GM12878 (cell line): ENCODE measurements around the gene SHANK3. TPM values are rescaled to one million over a fixed set of nuclear protein-coding genes. Genes with fewer than 3 reads are reported as not detected.

ENCODE experiments used
- CBX3 ChIP-seq: fragments of 200-600 bp; sonication (generic); IDR thresholded peaks from 2 replicates; pipeline ENCODE4 v1.6.1; 2016; ENCODE audit warnings: low read depth, borderline replicate concordance
- ETV6 ChIP-seq, 2 experiments: fragments of 450-650 bp in 1 of 2; IDR thresholded peaks in 1 of 2; conservative IDR thresholded peaks in 1 of 2; 2 replicates each; pipeline ENCODE4 v1.6.1; 2014; ENCODE audit warnings: antibody characterized with exemption in 1 of 2, borderline replicate concordance in 1 of 2, low read depth in 1 of 2, mild to moderate bottlenecking in 1 of 2, moderate library complexity in 1 of 2
- HDAC2 ChIP-seq: fragments of 200-600 bp; sonication (generic); IDR thresholded peaks from 2 replicates; pipeline ENCODE4 v1.6.1; 2017
- HDAC6 ChIP-seq: fragments of 200-600 bp; sonication (generic); IDR thresholded peaks from one replicate; pipeline ENCODE4 v1.8.0; 2017; ENCODE audit warnings: antibody characterized with exemption; ENCODE audit not compliant: unreplicated experiment
- HDGF ChIP-seq: fragments of 450-650 bp; IDR thresholded peaks from 2 replicates; pipeline ENCODE4 v1.6.1; 2016; ENCODE audit warnings: antibody characterized with exemption
- PAX5 ChIP-seq: IDR thresholded peaks from 2 replicates; pipeline ENCODE4 v1.6.1; 2011; ENCODE audit warnings: low read depth, low read length, borderline replicate concordance
- POU2F2 ChIP-seq: IDR thresholded peaks from 3 replicates; pipeline ENCODE4 v1.6.1; 2011; ENCODE audit warnings: low read depth, mild to moderate bottlenecking, low read length, borderline replicate concordance
- RB1 ChIP-seq: fragments of 450-650 bp; formaldehyde crosslinking; IDR thresholded peaks from 2 replicates; pipeline ENCODE4 v1.6.1; 2017; ENCODE audit warnings: mild to moderate bottlenecking, borderline replicate concordance
- SMC3 ChIP-seq: IDR thresholded peaks from 2 replicates; pipeline ENCODE4 v1.6.1; 2011; ENCODE audit warnings: low read length, improper control_type of control experiment, borderline replicate concordance
- SUPT20H ChIP-seq: IDR thresholded peaks from 2 replicates; pipeline ENCODE4 v1.6.1; 2011; ENCODE audit warnings: low read depth, mild to moderate bottlenecking, low read length, moderate library complexity, borderline replicate concordance; ENCODE audit not compliant: control insufficient read depth
- TCF7 ChIP-seq: IDR thresholded peaks from 2 replicates; pipeline ENCODE4 v1.6.1; 2014; ENCODE audit warnings: antibody characterized with exemption, borderline replicate concordance
- ZNF24 ChIP-seq: fragments of 450-650 bp; IDR thresholded peaks from 2 replicates; pipeline ENCODE4 v1.6.1; 2017; ENCODE audit warnings: antibody characterized with exemption, mild to moderate bottlenecking
- polyA plus RNA-seq, 11 experiments: library from polyadenylated mRNA; depleted of rRNA in 4 of 11; unstranded in 6 of 11; stranded (reverse) in 5 of 11; fragments of >200 nt; fragmentation: Nextera tagmentation in 4 of 11; fragmentation: Illumina TruSeq in 1 of 11; extraction: Ambion mirVana in 4 of 11; extraction: Trizol in 1 of 11; gene quantifications; 1 replicate in 1 of 11; 2 replicates in 10 of 11; pipeline versions ENCODE4 v1.2.1 to v1.2.3, GENCODE V29; 2011 to 2016; ENCODE audit warnings: inconsistent platforms in 2 of 11, missing spikeins in 2 of 11, low read depth in 1 of 11
- total RNA-seq, 4 experiments: library from RNA; depleted of rRNA in 3 of 4; stranded (reverse); fragments of >200 nt in 3 of 4; fragmentation: Illumina TruSeq in 1 of 4; extraction: Trizol in 1 of 4; gene quantifications; 2 replicates each; pipeline versions ENCODE4 v1.2.1 to v1.2.3, GENCODE V29; 2013 to 2021
- TF ChIP-seq, protein P1 (sequence below): IDR thresholded peaks from 2 replicates; pipeline ENCODE4 v1.6.1; 2012; ENCODE audit warnings: improper control_type of control experiment, low read depth, low read length; ENCODE audit not compliant: insufficient replicate concordance
- TF ChIP-seq, protein P2 (sequence below): fragments of 450-650 bp; IDR thresholded peaks from 2 replicates; pipeline ENCODE4 v1.6.1; 2017; ENCODE audit warnings: borderline replicate concordance
- TF ChIP-seq, protein P3 (sequence below): IDR thresholded peaks from 2 replicates; pipeline ENCODE4 v1.6.1; 2011; ENCODE audit warnings: low read depth, low read length, improper control_type of control experiment, borderline replicate concordance
- TF ChIP-seq, protein P4 (sequence below): fragments of 150-350 bp; IDR thresholded peaks from 2 replicates; pipeline ENCODE4 v1.6.1; 2016; ENCODE audit warnings: low read depth, low read length

Gene SHANK3
- total and polyA plus RNA-seq, 10 of the 15 experiments (the other 5 are each of a cell fraction or from before 2014, with no cell fraction given) = under 0.01 to 0.10 (median 0.05) TPM; not detected in 6

DNA sequence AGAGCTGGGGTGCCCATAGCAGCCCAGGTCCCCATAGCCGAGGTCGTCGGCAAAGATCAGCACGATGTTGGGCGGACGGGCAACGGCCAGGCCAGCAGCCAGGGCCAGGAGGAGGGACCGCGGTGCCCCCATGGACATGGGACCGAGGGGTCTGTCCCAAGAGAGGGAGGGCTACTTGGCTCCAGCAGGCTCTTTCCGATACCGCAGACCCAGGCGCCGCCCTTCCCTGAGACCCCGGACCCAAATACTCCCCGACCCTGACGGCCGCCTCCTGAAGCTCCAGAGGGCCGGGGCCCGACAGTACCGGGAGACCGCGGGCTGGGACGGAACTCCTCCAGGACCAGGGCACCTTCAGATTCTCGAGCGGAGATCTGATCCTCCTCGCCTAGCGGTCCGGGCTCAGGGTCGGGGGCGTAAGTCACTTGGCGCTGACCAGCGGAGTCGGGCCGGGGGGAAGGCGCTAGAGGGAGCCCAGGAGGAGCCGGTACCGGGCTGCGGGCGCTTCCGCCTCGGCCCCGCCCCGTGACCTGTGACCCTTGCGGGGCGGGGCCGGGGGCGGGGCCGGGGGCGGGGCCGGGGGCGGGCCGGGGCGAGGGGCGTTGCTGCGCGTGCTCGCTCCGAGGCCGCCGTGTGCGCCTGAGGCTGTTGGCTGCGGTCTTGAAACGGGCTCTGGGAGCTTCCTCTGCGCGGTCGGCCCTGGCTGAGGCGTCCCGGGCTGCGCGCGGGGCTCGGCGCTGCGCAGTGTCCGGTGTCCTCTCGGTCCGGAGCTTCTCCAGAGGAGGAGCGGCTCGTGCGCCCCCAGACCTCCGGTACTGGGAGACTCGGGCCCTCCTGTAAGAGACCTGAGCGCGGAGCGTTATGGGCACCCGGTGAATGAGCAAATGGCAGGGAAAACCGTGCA, 44.7 kb upstream of the SHANK3 start, which contains the start of gene ARSA (continued):
- no peak for TF ChIP-seq POU2F2
- TF ChIP-seq, protein P1, sequence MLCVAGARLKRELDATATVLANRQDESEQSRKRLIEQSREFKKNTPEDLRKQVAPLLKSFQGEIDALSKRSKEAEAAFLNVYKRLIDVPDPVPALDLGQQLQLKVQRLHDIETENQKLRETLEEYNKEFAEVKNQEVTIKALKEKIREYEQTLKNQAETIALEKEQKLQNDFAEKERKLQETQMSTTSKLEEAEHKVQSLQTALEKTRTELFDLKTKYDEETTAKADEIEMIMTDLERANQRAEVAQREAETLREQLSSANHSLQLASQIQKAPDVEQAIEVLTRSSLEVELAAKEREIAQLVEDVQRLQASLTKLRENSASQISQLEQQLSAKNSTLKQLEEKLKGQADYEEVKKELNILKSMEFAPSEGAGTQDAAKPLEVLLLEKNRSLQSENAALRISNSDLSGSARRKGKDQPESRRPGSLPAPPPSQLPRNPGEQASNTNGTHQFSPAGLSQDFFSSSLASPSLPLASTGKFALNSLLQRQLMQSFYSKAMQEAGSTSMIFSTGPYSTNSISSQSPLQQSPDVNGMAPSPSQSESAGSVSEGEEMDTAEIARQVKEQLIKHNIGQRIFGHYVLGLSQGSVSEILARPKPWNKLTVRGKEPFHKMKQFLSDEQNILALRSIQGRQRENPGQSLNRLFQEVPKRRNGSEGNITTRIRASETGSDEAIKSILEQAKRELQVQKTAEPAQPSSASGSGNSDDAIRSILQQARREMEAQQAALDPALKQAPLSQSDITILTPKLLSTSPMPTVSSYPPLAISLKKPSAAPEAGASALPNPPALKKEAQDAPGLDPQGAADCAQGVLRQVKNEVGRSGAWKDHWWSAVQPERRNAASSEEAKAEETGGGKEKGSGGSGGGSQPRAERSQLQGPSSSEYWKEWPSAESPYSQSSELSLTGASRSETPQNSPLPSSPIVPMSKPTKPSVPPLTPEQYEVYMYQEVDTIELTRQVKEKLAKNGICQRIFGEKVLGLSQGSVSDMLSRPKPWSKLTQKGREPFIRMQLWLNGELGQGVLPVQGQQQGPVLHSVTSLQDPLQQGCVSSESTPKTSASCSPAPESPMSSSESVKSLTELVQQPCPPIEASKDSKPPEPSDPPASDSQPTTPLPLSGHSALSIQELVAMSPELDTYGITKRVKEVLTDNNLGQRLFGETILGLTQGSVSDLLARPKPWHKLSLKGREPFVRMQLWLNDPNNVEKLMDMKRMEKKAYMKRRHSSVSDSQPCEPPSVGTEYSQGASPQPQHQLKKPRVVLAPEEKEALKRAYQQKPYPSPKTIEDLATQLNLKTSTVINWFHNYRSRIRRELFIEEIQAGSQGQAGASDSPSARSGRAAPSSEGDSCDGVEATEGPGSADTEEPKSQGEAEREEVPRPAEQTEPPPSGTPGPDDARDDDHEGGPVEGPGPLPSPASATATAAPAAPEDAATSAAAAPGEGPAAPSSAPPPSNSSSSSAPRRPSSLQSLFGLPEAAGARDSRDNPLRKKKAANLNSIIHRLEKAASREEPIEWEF = no peak
- TF ChIP-seq HDGF = no peak
- no peak for TF ChIP-seq ZNF24
- TF ChIP-seq, protein P2, sequence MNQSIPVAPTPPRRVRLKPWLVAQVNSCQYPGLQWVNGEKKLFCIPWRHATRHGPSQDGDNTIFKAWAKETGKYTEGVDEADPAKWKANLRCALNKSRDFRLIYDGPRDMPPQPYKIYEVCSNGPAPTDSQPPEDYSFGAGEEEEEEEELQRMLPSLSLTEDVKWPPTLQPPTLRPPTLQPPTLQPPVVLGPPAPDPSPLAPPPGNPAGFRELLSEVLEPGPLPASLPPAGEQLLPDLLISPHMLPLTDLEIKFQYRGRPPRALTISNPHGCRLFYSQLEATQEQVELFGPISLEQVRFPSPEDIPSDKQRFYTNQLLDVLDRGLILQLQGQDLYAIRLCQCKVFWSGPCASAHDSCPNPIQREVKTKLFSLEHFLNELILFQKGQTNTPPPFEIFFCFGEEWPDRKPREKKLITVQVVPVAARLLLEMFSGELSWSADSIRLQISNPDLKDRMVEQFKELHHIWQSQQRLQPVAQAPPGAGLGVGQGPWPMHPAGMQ = no peak
- TF ChIP-seq, protein P3, sequence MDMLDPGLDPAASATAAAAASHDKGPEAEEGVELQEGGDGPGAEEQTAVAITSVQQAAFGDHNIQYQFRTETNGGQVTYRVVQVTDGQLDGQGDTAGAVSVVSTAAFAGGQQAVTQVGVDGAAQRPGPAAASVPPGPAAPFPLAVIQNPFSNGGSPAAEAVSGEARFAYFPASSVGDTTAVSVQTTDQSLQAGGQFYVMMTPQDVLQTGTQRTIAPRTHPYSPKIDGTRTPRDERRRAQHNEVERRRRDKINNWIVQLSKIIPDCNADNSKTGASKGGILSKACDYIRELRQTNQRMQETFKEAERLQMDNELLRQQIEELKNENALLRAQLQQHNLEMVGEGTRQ = no peak
- no peak for TF ChIP-seq SMC3
- no peak for TF ChIP-seq RB1
- TF ChIP-seq HDAC6 = no peak
- TF ChIP-seq TCF7 = no peak
- no peak for TF ChIP-seq SUPT20H
- TF ChIP-seq, protein P4, sequence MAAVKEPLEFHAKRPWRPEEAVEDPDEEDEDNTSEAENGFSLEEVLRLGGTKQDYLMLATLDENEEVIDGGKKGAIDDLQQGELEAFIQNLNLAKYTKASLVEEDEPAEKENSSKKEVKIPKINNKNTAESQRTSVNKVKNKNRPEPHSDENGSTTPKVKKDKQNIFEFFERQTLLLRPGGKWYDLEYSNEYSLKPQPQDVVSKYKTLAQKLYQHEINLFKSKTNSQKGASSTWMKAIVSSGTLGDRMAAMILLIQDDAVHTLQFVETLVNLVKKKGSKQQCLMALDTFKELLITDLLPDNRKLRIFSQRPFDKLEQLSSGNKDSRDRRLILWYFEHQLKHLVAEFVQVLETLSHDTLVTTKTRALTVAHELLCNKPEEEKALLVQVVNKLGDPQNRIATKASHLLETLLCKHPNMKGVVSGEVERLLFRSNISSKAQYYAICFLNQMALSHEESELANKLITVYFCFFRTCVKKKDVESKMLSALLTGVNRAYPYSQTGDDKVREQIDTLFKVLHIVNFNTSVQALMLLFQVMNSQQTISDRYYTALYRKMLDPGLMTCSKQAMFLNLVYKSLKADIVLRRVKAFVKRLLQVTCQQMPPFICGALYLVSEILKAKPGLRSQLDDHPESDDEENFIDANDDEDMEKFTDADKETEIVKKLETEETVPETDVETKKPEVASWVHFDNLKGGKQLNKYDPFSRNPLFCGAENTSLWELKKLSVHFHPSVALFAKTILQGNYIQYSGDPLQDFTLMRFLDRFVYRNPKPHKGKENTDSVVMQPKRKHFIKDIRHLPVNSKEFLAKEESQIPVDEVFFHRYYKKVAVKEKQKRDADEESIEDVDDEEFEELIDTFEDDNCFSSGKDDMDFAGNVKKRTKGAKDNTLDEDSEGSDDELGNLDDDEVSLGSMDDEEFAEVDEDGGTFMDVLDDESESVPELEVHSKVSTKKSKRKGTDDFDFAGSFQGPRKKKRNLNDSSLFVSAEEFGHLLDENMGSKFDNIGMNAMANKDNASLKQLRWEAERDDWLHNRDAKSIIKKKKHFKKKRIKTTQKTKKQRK = no peak
- TF ChIP-seq PAX5 = no peak
- no peak for TF ChIP-seq CBX3
- no peak for TF ChIP-seq ETV6 (conservative IDR thresholded peaks at IDR 0.05 in 1 of 2, IDR thresholded peaks at IDR 0.05 in 1 of 2; ENCODE audit: borderline replicate concordance in 1 of 2, low read depth in 1 of 2)
- no peak for TF ChIP-seq HDAC2
